ENCODE data around the gene FRMD4A.

DNA sequence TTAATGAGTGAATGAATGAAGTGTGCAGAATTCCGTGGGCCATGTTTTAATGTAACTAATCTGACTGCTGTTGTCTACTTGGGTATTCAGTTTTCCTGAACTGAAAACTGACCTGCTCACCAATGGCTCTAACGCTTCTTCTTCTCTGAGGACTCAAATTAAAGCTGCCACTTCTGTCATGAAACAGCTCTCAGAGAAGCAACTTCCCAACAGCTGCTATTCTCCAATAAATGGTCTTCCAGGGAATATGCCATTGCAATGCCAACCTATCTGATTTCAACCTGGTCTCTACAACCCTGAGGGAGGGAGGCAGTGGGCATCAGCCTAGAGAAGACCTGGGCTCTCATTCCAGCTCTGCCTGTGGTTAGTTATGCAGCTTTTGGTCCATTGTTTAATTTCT, 69.4 kb downstream of the FRMD4A start:
- TF ChIP-seq, protein P1, sequence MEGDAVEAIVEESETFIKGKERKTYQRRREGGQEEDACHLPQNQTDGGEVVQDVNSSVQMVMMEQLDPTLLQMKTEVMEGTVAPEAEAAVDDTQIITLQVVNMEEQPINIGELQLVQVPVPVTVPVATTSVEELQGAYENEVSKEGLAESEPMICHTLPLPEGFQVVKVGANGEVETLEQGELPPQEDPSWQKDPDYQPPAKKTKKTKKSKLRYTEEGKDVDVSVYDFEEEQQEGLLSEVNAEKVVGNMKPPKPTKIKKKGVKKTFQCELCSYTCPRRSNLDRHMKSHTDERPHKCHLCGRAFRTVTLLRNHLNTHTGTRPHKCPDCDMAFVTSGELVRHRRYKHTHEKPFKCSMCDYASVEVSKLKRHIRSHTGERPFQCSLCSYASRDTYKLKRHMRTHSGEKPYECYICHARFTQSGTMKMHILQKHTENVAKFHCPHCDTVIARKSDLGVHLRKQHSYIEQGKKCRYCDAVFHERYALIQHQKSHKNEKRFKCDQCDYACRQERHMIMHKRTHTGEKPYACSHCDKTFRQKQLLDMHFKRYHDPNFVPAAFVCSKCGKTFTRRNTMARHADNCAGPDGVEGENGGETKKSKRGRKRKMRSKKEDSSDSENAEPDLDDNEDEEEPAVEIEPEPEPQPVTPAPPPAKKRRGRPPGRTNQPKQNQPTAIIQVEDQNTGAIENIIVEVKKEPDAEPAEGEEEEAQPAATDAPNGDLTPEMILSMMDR (IDR thresholded peaks at IDR 0.05; ENCODE audit: low read depth, low read length): no peak
- TF ChIP-seq POLR2A (IDR thresholded peaks at IDR 0.05; ENCODE audit: extremely low read depth, insufficient read length) (no peak), MYC (IDR thresholded peaks at IDR 0.05; ENCODE audit: low read depth, low read length) (no peak)

Data from NB4 (cell line).